Neuronal stem cell (in vitro differentiated cells): Measurements from ENCODE around the gene AWAT2.

Experiments used
- DNase-seq: peaks from one replicate; pipeline ENCODE4 v3.0.0-alpha.2; 2013; ENCODE audit warnings: low spot score
- H2AFZ ChIP-seq: one replicate; pipeline ENCODE4 v1.6.1; 2013; ENCODE audit warnings: mild to moderate bottlenecking, low read length, inconsistent platforms
- H2AK5ac ChIP-seq: 2 replicates; pipeline ENCODE4 v1.6.1; 2013; ENCODE audit warnings: low read depth, mild to moderate bottlenecking, inconsistent platforms, low read length, moderate library complexity, mixed read lengths
- H2BK120ac ChIP-seq: 2 replicates; pipeline ENCODE4 v1.6.1; 2013; ENCODE audit warnings: low read depth, mild to moderate bottlenecking, inconsistent platforms, low read length, moderate library complexity, mixed read lengths
- H2BK12ac ChIP-seq: one replicate; pipeline ENCODE4 v1.6.1; 2013; ENCODE audit warnings: low read length, inconsistent platforms
- H2BK15ac ChIP-seq: 2 replicates; pipeline ENCODE4 v1.6.1; 2013; ENCODE audit warnings: mild to moderate bottlenecking, low read length, inconsistent platforms, mixed read lengths
- H2BK5ac ChIP-seq: one replicate; pipeline ENCODE4 v1.6.1; 2013; ENCODE audit warnings: inconsistent platforms, mild to moderate bottlenecking, low read length, moderate library complexity
- H3K14ac ChIP-seq: one replicate; pipeline ENCODE4 v1.6.1; 2013; ENCODE audit warnings: low read length, inconsistent platforms
- H3K18ac ChIP-seq: 2 replicates; pipeline ENCODE4 v1.6.1; 2013; ENCODE audit warnings: low read length, inconsistent platforms
- H3K23ac ChIP-seq: 2 replicates; pipeline ENCODE4 v1.6.1; 2013; ENCODE audit warnings: low read depth, mild to moderate bottlenecking, mixed read lengths, low read length, inconsistent platforms; ENCODE audit not compliant: poor library complexity
- H3K27ac ChIP-seq: replicated peaks from 3 replicates; pipeline ENCODE4 v1.5.1; 2013; ENCODE audit warnings: low read length, inconsistent platforms
- H3K27me3 ChIP-seq, 3 experiments: 2 replicates each; pipeline ENCODE4 v1.6.1; 2013; ENCODE audit warnings: low read length in 3 of 3, mild to moderate bottlenecking in 2 of 3, inconsistent platforms in 1 of 3, low read depth in 1 of 3, mixed read lengths in 1 of 3, moderate library complexity in 1 of 3; ENCODE audit not compliant: control insufficient read depth in 3 of 3, insufficient read depth in 3 of 3
- H3K36me3 ChIP-seq, 2 donors: replicated peaks in 1 of 2; 2 replicates each; pipeline ENCODE4 v1.6.1; 2013; ENCODE audit warnings: low read length in 2 of 2; ENCODE audit not compliant: control insufficient read depth in 2 of 2, insufficient read depth in 2 of 2
- H3K4ac ChIP-seq: 2 replicates; pipeline ENCODE4 v1.6.1; 2013; ENCODE audit warnings: inconsistent platforms, mild to moderate bottlenecking, low read length, moderate library complexity
- H3K4me1 ChIP-seq, 2 donors: 1 replicate in 1 of 2; 2 replicates in 1 of 2; pipeline ENCODE4 v1.6.1; 2013; ENCODE audit warnings: low read length in 2 of 2, low read depth in 1 of 2; ENCODE audit not compliant: control insufficient read depth in 2 of 2, insufficient read depth in 1 of 2
- H3K4me2 ChIP-seq: one replicate; pipeline ENCODE4 v1.6.1; 2013; ENCODE audit warnings: mild to moderate bottlenecking, low read length, inconsistent platforms; ENCODE audit not compliant: insufficient read depth, poor library complexity, severe bottlenecking
- H3K4me3 ChIP-seq, 2 donors: 2 replicates each; pipeline ENCODE4 v1.5.1; 2013; ENCODE audit warnings: low read length in 2 of 2, mild to moderate bottlenecking in 2 of 2, inconsistent platforms in 1 of 2, moderate library complexity in 1 of 2
- H3K79me1 ChIP-seq: one replicate; pipeline ENCODE4 v1.6.1; 2013; ENCODE audit warnings: low read depth, mild to moderate bottlenecking, inconsistent platforms, low read length, moderate library complexity
- H3K9ac ChIP-seq: one replicate; pipeline ENCODE4 v1.6.1; 2013; ENCODE audit warnings: mild to moderate bottlenecking, low read depth, low read length, inconsistent platforms; ENCODE audit not compliant: poor library complexity
- H3K9me3 ChIP-seq, 2 donors: replicated peaks in 1 of 2; 2 replicates each; pipeline versions ENCODE3 to v1.6.1; 2013; ENCODE audit warnings: low read length in 2 of 2, mild to moderate bottlenecking in 2 of 2, inconsistent platforms in 1 of 2, low read depth in 1 of 2, mixed read lengths in 1 of 2, moderate library complexity in 1 of 2; ENCODE audit not compliant: control insufficient read depth in 2 of 2, insufficient read depth in 1 of 2
- H4K8ac ChIP-seq: one replicate; pipeline ENCODE4 v1.6.1; 2013; ENCODE audit warnings: low read depth, mild to moderate bottlenecking, inconsistent platforms, low read length, moderate library complexity
- H4K91ac ChIP-seq: one replicate; pipeline ENCODE4 v1.6.1; 2013; ENCODE audit warnings: low read length, low read depth, mild to moderate bottlenecking, inconsistent platforms; ENCODE audit not compliant: poor library complexity
- WGBS, 2 donors: extraction: QIAGEN DNeasy Blood & Tissue Kit; methylation state at CpG; one replicate each; pipeline ENCODE4 v1.1.7; 2013; ENCODE audit warnings: missing lambda C conversion rate in 2 of 2, mixed read lengths in 1 of 2; ENCODE audit not compliant: insufficient read length in 2 of 2, insufficient replicate concordance in 1 of 2; ENCODE audit errors: extremely low coverage in 2 of 2; 5-methylcytosine and 5-hydroxymethylcytosine counted together

Gene AWAT2

GRCh38 chrX:70088751-70089150, 39.0 kb upstream of the AWAT2 start:
- Histone ChIP-seq H3K27me3 (peaks cover 0 to 5% (median 0%) of the 10 kb centered on the region in 3 experiments), H2AFZ (no peak overlapping the region), H3K4ac (no peak overlapping the region), H3K23ac (no peak overlapping the region), H2BK12ac (no peak overlapping the region), H4K8ac (no peak overlapping the region), H3K9ac (no peak overlapping the region), H3K4me1 (no peaks in the 10 kb centered on the region), H3K79me1 (no peaks in the 10 kb centered on the region), H3K14ac (no peak overlapping the region), H4K91ac (no peak overlapping the region), H2AK5ac (no peak overlapping the region), H2BK5ac (no peak overlapping the region), H3K4me2 (no peak overlapping the region), H2BK15ac (no peak overlapping the region), H3K36me3 (no peaks in the 10 kb centered on the region), H3K27ac (no peak overlapping the region), H3K4me3 (no peak overlapping the region), H2BK120ac (no peak overlapping the region), H3K18ac (no peak overlapping the region), H3K9me3 (no peaks in the 10 kb centered on the region)
- DNase-seq: no peak

GRCh38 chrX:70087857-70088630, 38.3 kb upstream of the AWAT2 start:
- Histone ChIP-seq H2AK5ac (no peak overlapping the region), H2AFZ (no peak overlapping the region), H4K8ac (no peak overlapping the region), H3K4me1 (no peaks in the 10 kb centered on the region), H3K4ac (no peak overlapping the region), H3K36me3 (no peaks in the 10 kb centered on the region), H2BK5ac (no peak overlapping the region), H3K27me3 (peaks cover 0 to 5% (median 0%) of the 10 kb centered on the region in 3 experiments), H3K79me1 (no peaks in the 10 kb centered on the region), H3K9ac (no peak overlapping the region), H3K4me2 (no peak overlapping the region), H3K4me3 (no peak overlapping the region), H2BK120ac (no peak overlapping the region), H3K23ac (no peak overlapping the region), H2BK15ac (no peak overlapping the region), H2BK12ac (no peak overlapping the region), H3K9me3 (no peaks in the 10 kb centered on the region), H3K14ac (no peak overlapping the region), H3K27ac (no peak overlapping the region), H3K18ac (no peak overlapping the region), H4K91ac (no peak overlapping the region)
- WGBS, 2 donors: no CpG with 5 or more reads among the region's 11 CpGs
- no peak for DNase-seq

GRCh38 chrX:70084592-70085240, 35.0 kb upstream of the AWAT2 start:
- H3K36me3 ChIP-seq: no peaks in the 10 kb centered on the region
- H3K9me3 ChIP-seq: no peaks in the 10 kb centered on the region
- no peak overlapping the region for H3K9ac ChIP-seq
- no peak overlapping the region for H3K23ac ChIP-seq
- H2BK5ac ChIP-seq: no peak overlapping the region
- no peak overlapping the region for H3K14ac ChIP-seq
- no peak overlapping the region for H4K91ac ChIP-seq
- peaks cover 0 to 5% (median 0%) of the 10 kb centered on the region in 3 experiments for H3K27me3 ChIP-seq
- H3K79me1 ChIP-seq: no peaks in the 10 kb centered on the region
- H3K27ac ChIP-seq: no peak overlapping the region
- no peak overlapping the region for H2BK15ac ChIP-seq
- H2AK5ac ChIP-seq: no peak overlapping the region
- H3K4ac ChIP-seq: no peak overlapping the region
- no peak overlapping the region for H3K18ac ChIP-seq
- H3K4me3 ChIP-seq: no peak overlapping the region
- no peak overlapping the region for H3K4me2 ChIP-seq
- no CpG with 5 or more reads among the region's 5 CpGs for WGBS, 2 donors
- no peak overlapping the region for H2AFZ ChIP-seq
- no peak overlapping the region for H2BK120ac ChIP-seq
- no peak overlapping the region for H4K8ac ChIP-seq
- H2BK12ac ChIP-seq: no peak overlapping the region
- H3K4me1 ChIP-seq: no peaks in the 10 kb centered on the region
- DNase-seq: no peak

- no peak overlapping the region for H3K14ac ChIP-seq
- H4K91ac ChIP-seq: no peak overlapping the region
- H2AFZ ChIP-seq: no peak overlapping the region
- no peaks in the 10 kb centered on the region for H3K4me1 ChIP-seq
- no peak overlapping the region for H3K23ac ChIP-seq
- H2BK12ac ChIP-seq: no peak overlapping the region
- WGBS, 2 donors: no CpG with 5 or more reads among the region's 4 CpGs
- no peaks in the 10 kb centered on the region for H3K36me3 ChIP-seq
- H3K4me2 ChIP-seq: no peak overlapping the region
- no peaks in the 10 kb centered on the region for H3K79me1 ChIP-seq
- no peak overlapping the region for H3K4me3 ChIP-seq
- no peak overlapping the region for H2BK15ac ChIP-seq
- no peak for DNase-seq
- no peak overlapping the region for H3K4ac ChIP-seq
- H3K27me3 ChIP-seq: peaks cover 0 to 13% (median 0%) of the 10 kb centered on the region in 3 experiments
- H2BK5ac ChIP-seq: no peak overlapping the region
- no peak overlapping the region for H2BK120ac ChIP-seq
- H2AK5ac ChIP-seq: no peak overlapping the region
- H3K9ac ChIP-seq: no peak overlapping the region
- no peak overlapping the region for H3K18ac ChIP-seq
- H3K27ac ChIP-seq: no peak overlapping the region
- H3K9me3 ChIP-seq: no peaks in the 10 kb centered on the region
- H4K8ac ChIP-seq: no peak overlapping the region
Measured at GRCh38 chrX:70082723-70083122, 33.0 kb upstream of the AWAT2 start.
